Lower leg skin (tissue), 4 donors: ENCODE measurements around the gene SRMS. TPM values are rescaled to one million over a fixed set of nuclear protein-coding genes. Genes with fewer than 3 reads are reported as not detected.

Experiments used
- DNase-seq, 2 donors: peaks; one replicate each; pipeline ENCODE4 v3.0.0-alpha.2; 2019; ENCODE audit warnings: low spot score in 2 of 2
- H3K4me3 ChIP-seq: fragments of 200-600 bp; sonication (generic); 2 replicates; pipeline ENCODE4 v1.5.1; 2017; ENCODE audit warnings: mild to moderate bottlenecking, low read depth; ENCODE audit not compliant: poor library complexity, severe bottlenecking
- CTCF ChIP-seq, 3 donors: fragments of 450-650 bp; IDR thresholded peaks; one replicate each; pipeline ENCODE4 v1.5.1; 2016; ENCODE audit warnings: antibody characterized with exemption in 3 of 3, mild to moderate bottlenecking in 3 of 3, moderate library complexity in 2 of 3
- POLR2A ChIP-seq, 2 donors: fragments of 450-650 bp; IDR thresholded peaks; one replicate each; pipeline ENCODE4 v1.6.1; 2016 to 2017; ENCODE audit warnings: antibody characterized with exemption in 2 of 2, mild to moderate bottlenecking in 1 of 2, moderate library complexity in 1 of 2
- WGBS, 2 donors: methylation state at CpG; one replicate each; pipeline ENCODE4 v1.1.5; 2018; 5-methylcytosine and 5-hydroxymethylcytosine counted together
- intact Hi-C: fragments of 100-400 bp; cut with DNase I; formaldehyde crosslinking; loops from one replicate; pipeline ENCODE4 v1.15.0; 2023; ENCODE audit warnings: low total_unique reads
- total RNA-seq, 4 donors: library from RNA; depleted of rRNA; stranded (reverse); fragments of >200 nt; gene quantifications; one replicate each; pipeline ENCODE4 v1.1.0, GENCODE V29; 2016

Gene SRMS
- total RNA-seq, 4 donors from 2014 or later = 0.16 to 0.59 (median 0.37) TPM; not detected in 1

GRCh38 chr20:63534831-63535651 lies 12.5 kb downstream of the SRMS start:
- DNase-seq = peak in 1 of 2 donors; percentile 88
- intact Hi-C loops = no loop called here
- WGBS, 2 donors = 34 to 42% methylated on average over 35 to 49 of the region's 49 CpGs
- TF ChIP-seq POLR2A (IDR thresholded peaks at IDR 0.05) (no peak), CTCF (IDR thresholded peaks at IDR 0.05) (no peak)
- H3K4me3 ChIP-seq = no peak overlapping the region

- 32 to 33% methylated on average over 12 of the region's 12 CpGs for WGBS, 2 donors
- H3K4me3 ChIP-seq = no peak overlapping the region
- no peak for DNase-seq
- no peak for TF ChIP-seq POLR2A (IDR thresholded peaks at IDR 0.05)
- intact Hi-C loops = no loop called here
Measured at GRCh38 chr20:63534427-63534830, 13.1 kb downstream of the SRMS start.

- WGBS, 2 donors = 33 to 48% methylated on average over 3 to 15 of the region's 28 CpGs
- DNase-seq = peak in 1 of 2 donors; percentile 94
- no peak for TF ChIP-seq POLR2A (IDR thresholded peaks at IDR 0.05)
- no peak for TF ChIP-seq CTCF (IDR thresholded peaks at IDR 0.05)
- no peak overlapping the region for H3K4me3 ChIP-seq
- intact Hi-C loops = no loop called here
Measured at GRCh38 chr20:63533871-63534393, 13.6 kb downstream of the SRMS start.

GRCh38 chr20:63533388-63533787 lies 14.2 kb downstream of the SRMS start:
- no peak overlapping the region for H3K4me3 ChIP-seq
- WGBS, 2 donors = 70 to 80% methylated on average over 14 of the region's 14 CpGs
- DNase-seq = peak in 1 of 2 donors; percentile 87
- intact Hi-C loops = no loop called here
- TF ChIP-seq POLR2A (IDR thresholded peaks at IDR 0.05) = no peak
- no peak for TF ChIP-seq CTCF (IDR thresholded peaks at IDR 0.05)

GRCh38 chr20:63532449-63532971 lies 15.0 kb downstream of the SRMS start:
- no peak for DNase-seq
- WGBS, 2 donors = 76 to 81% methylated on average over 18 to 21 of the region's 24 CpGs
- TF ChIP-seq CTCF (IDR thresholded peaks at IDR 0.05) = no peak
- TF ChIP-seq POLR2A (IDR thresholded peaks at IDR 0.05) = no peak
- intact Hi-C loops = no loop called here
- no peak overlapping the region for H3K4me3 ChIP-seq

GRCh38 chr20:63531686-63532448 lies 15.7 kb downstream of the SRMS start:
- intact Hi-C loops = no loop called here
- WGBS, 2 donors = 73% methylated on average over 26 to 27 of the region's 27 CpGs

More at GRCh38 chr20:63531686-63532448, 15.7 kb downstream of the SRMS start:
- H3K4me3 ChIP-seq = no peak overlapping the region
- no peak for DNase-seq
- TF ChIP-seq POLR2A (IDR thresholded peaks at IDR 0.05) = no peak
- TF ChIP-seq CTCF (IDR thresholded peaks at IDR 0.05) = peak in 1 of 3 donors; percentile 59
